H1 (cell line): Measurements from ENCODE around the gene MXI1. TPM values are rescaled to one million over a fixed set of nuclear protein-coding genes. Genes with fewer than 3 reads are reported as not detected.
A peak's percentile ranks its signal among the peaks of the same experiment; 100 is the strongest.

ENCODE experiments used
- CTCF ChIA-PET: fragments of 300-600 bp; sonication (Branson Sonifier 250); formaldehyde crosslinking; loops from one replicate; lab custom pipeline; 2021; ENCODE audit not compliant: partially characterized antibody; lab: Charles Lee
- POLR2A ChIA-PET: fragments of 300-600 bp; sonication (Branson Sonifier 250); formaldehyde crosslinking; loops from one replicate; lab custom pipeline; 2021; ENCODE audit warnings: inconsistent platforms; ENCODE audit not compliant: partially characterized antibody; lab: Charles Lee
- DNase-seq, 2 experiments: peaks; one replicate each; pipeline versions ENCODE4 v3.0.0 to v3.0.0-alpha.2; 2010 to 2022; ENCODE audit warnings: low spot score in 2 of 2, low read depth in 1 of 2, mixed read lengths in 1 of 2
- FAIRE-seq: peaks from 2 replicates; lab custom pipeline; 2011; peaks lifted over from hg19 to GRCh38; lab: Jason Lieb, UNC
- H2AFZ ChIP-seq: 2 replicates; pipeline ENCODE4 v1.8.1; 2012; ENCODE audit warnings: low read length, inconsistent platforms
- H2AK5ac ChIP-seq: 2 replicates; pipeline ENCODE4 v1.6.1; 2013; ENCODE audit warnings: low read depth, low read length
- H2BK120ac ChIP-seq: replicated peaks from 2 replicates; pipeline ENCODE3; 2013; ENCODE audit warnings: low read depth, low read length, inconsistent platforms
- H2BK12ac ChIP-seq: 2 replicates; pipeline ENCODE4 v1.6.1; 2013; ENCODE audit warnings: low read depth, low read length
- H2BK15ac ChIP-seq: 2 replicates; pipeline ENCODE4 v1.6.1; 2013; ENCODE audit warnings: low read length
- H2BK20ac ChIP-seq: 2 replicates; pipeline ENCODE4 v1.6.1; 2013; ENCODE audit warnings: low read length
- H2BK5ac ChIP-seq: 2 replicates; pipeline ENCODE4 v1.6.1; 2013; ENCODE audit warnings: low read depth, low read length
- H3K14ac ChIP-seq: 2 replicates; pipeline ENCODE4 v1.6.1; 2013; ENCODE audit warnings: inconsistent platforms; ENCODE audit not compliant: insufficient read length
- H3K18ac ChIP-seq: 2 replicates; pipeline ENCODE4 v1.6.1; 2013; ENCODE audit warnings: low read length; ENCODE audit errors: extremely low read depth
- H3K23ac ChIP-seq: 2 replicates; pipeline ENCODE4 v1.6.1; 2013; ENCODE audit warnings: inconsistent platforms; ENCODE audit not compliant: insufficient read length
- H3K23me2 ChIP-seq: 2 replicates; pipeline ENCODE4 v1.6.1; 2013; ENCODE audit warnings: low read depth, low read length
- H3K27ac ChIP-seq: 2 replicates; pipeline ENCODE4 v1.6.1; 2011; ENCODE audit warnings: low read depth, low read length, inconsistent platforms
- H3K27me3 ChIP-seq, 4 experiments: replicated peaks in 1 of 4; 1 replicate in 1 of 4; 2 replicates in 3 of 4; pipeline versions ENCODE4 v1.6.1 to v1.8.1; 2011 to 2013; ENCODE audit warnings: low read length in 3 of 4, mild to moderate bottlenecking in 3 of 4, inconsistent platforms in 2 of 4, mixed read lengths in 2 of 4, moderate library complexity in 1 of 4; ENCODE audit not compliant: control insufficient read depth in 3 of 4, insufficient read depth in 3 of 4; ENCODE audit errors: extremely low read depth in 1 of 4
- H3K36me3 ChIP-seq, 4 experiments: 2 replicates each; pipeline versions ENCODE4 v1.6.1 to v1.8.1; 2011 to 2013; ENCODE audit warnings: mild to moderate bottlenecking in 4 of 4, low read length in 3 of 4, moderate library complexity in 2 of 4, control low read depth in 1 of 4, inconsistent platforms in 1 of 4; ENCODE audit not compliant: insufficient read depth in 4 of 4, control insufficient read depth in 2 of 4
- H3K4ac ChIP-seq: replicated peaks from 2 replicates; pipeline ENCODE3; 2013; ENCODE audit warnings: low read length, low read depth, mixed read lengths, inconsistent platforms; ENCODE audit not compliant: insufficient read length
- H3K4me1 ChIP-seq, 4 experiments: replicated peaks in 1 of 4; 1 replicate in 1 of 4; 2 replicates in 3 of 4; pipeline versions ENCODE4 v1.6.1 to v1.8.1; 2011 to 2013; ENCODE audit warnings: low read length in 3 of 4, inconsistent platforms in 2 of 4, mixed read lengths in 1 of 4; ENCODE audit not compliant: insufficient read depth in 4 of 4, control insufficient read depth in 3 of 4
- H3K4me2 ChIP-seq, 2 experiments: 2 replicates each; pipeline versions ENCODE4 v1.6.1 to v1.8.1; 2011 to 2013; ENCODE audit warnings: low read depth in 2 of 2, low read length in 2 of 2, control low read depth in 1 of 2, inconsistent platforms in 1 of 2, mild to moderate bottlenecking in 1 of 2; ENCODE audit not compliant: insufficient read depth in 1 of 2
- H3K4me3 ChIP-seq, 4 experiments: fragments of 200-600, 300-600 bp in 1 of 4; sonication (generic), shearing (Covaris generic), sonication (Bioruptor Twin) in 1 of 4; 2 replicates each; pipeline versions ENCODE4 v1.5.1 to v1.8.1; 2011 to 2016; ENCODE audit warnings: low read length in 4 of 4, low read depth in 3 of 4, control low read depth in 2 of 4, inconsistent platforms in 2 of 4, mild to moderate bottlenecking in 2 of 4, mixed read lengths in 1 of 4, moderate library complexity in 1 of 4; ENCODE audit not compliant: insufficient read depth in 2 of 4; ENCODE audit errors: extremely low read depth in 1 of 4
- H3K56ac ChIP-seq: replicated peaks from 2 replicates; pipeline ENCODE3; 2013; ENCODE audit warnings: low read depth, mild to moderate bottlenecking, mixed read lengths, low read length, inconsistent platforms; ENCODE audit not compliant: insufficient read length
- H3K79me1 ChIP-seq: 2 replicates; pipeline ENCODE4 v1.6.1; 2013; ENCODE audit warnings: low read depth, low read length, control low read depth
- H3K79me2 ChIP-seq, 2 experiments: 2 replicates each; pipeline versions ENCODE4 v1.6.1 to v1.8.1; 2012 to 2013; ENCODE audit warnings: low read length in 2 of 2, mild to moderate bottlenecking in 2 of 2, inconsistent platforms in 1 of 2; ENCODE audit not compliant: insufficient read depth in 2 of 2, control insufficient read depth in 1 of 2
- H3K9ac ChIP-seq, 4 experiments: replicated peaks in 1 of 4; 1 replicate in 1 of 4; 2 replicates in 3 of 4; pipeline versions ENCODE4 v1.6.1 to v1.8.1; 2011 to 2013; ENCODE audit warnings: low read depth in 3 of 4, low read length in 3 of 4, control low read depth in 2 of 4, mild to moderate bottlenecking in 2 of 4, moderate library complexity in 2 of 4, inconsistent platforms in 1 of 4; ENCODE audit errors: extremely low read depth in 1 of 4
- H3K9me3 ChIP-seq, 2 experiments: 2 replicates each; pipeline versions ENCODE4 v1.6.1 to v1.8.1; 2012 to 2013; ENCODE audit warnings: mild to moderate bottlenecking in 2 of 2, moderate library complexity in 2 of 2, control low read depth in 1 of 2, inconsistent platforms in 1 of 2, low read depth in 1 of 2, low read length in 1 of 2, mixed read lengths in 1 of 2; ENCODE audit not compliant: insufficient read depth in 2 of 2
- H4K20me1 ChIP-seq, 2 experiments: replicated peaks in 1 of 2; 2 replicates each; pipeline versions ENCODE3 to v1.8.1; 2011 to 2013; ENCODE audit warnings: inconsistent platforms in 2 of 2, low read length in 2 of 2, mild to moderate bottlenecking in 1 of 2; ENCODE audit not compliant: insufficient read depth in 2 of 2, control insufficient read depth in 1 of 2
- H4K5ac ChIP-seq: 2 replicates; pipeline ENCODE4 v1.6.1; 2013; ENCODE audit warnings: low read length, low read depth, mixed read lengths, inconsistent platforms; ENCODE audit not compliant: insufficient read length
- H4K8ac ChIP-seq: 2 replicates; pipeline ENCODE4 v1.8.0; 2013; ENCODE audit warnings: mild to moderate bottlenecking, moderate library complexity, low read length, inconsistent platforms; ENCODE audit not compliant: insufficient read depth; ENCODE audit errors: extremely low read depth
- H4K91ac ChIP-seq: replicated peaks from 2 replicates; pipeline ENCODE3; 2013; ENCODE audit warnings: low read length, mixed read lengths, inconsistent platforms; ENCODE audit not compliant: insufficient read length
- CHD2 ChIP-seq: IDR thresholded peaks from 2 replicates; pipeline ENCODE4 v1.6.1; 2012; ENCODE audit warnings: low read length, improper control_type of control experiment
- POU5F1 ChIP-seq: IDR thresholded peaks from 2 replicates; pipeline ENCODE4 v1.6.1; 2011; ENCODE audit warnings: low read depth, mild to moderate bottlenecking, low read length, moderate library complexity
- WGBS, 2 experiments: shearing (Covaris generic) in 1 of 2; methylation state at CpG; one replicate each; pipeline versions ENCODE4 v1.1.6 to v1.1.7; 2013 to 2015; ENCODE audit warnings: low lambda C conversion rate in 2 of 2, mixed read lengths in 2 of 2, inconsistent platforms in 1 of 2, low coverage in 1 of 2, missing lambda C conversion rate in 1 of 2; ENCODE audit not compliant: insufficient replicate concordance in 2 of 2, insufficient coverage in 1 of 2, insufficient read length in 1 of 2; ENCODE audit errors: extremely low coverage in 1 of 2, missing lambda C conversion rate in 1 of 2; 5-methylcytosine and 5-hydroxymethylcytosine counted together
- polyA plus RNA-seq, 7 experiments: library from polyadenylated mRNA; depleted of rRNA in 3 of 7; stranded (reverse) in 5 of 7; unstranded in 2 of 7; fragments of >200 nt in 5 of 7; fragments of 200-250 nt in 2 of 7; gene quantifications; 1 replicate in 5 of 7; 2 replicates in 1 of 7; 4 replicates in 1 of 7; pipeline versions ENCODE4 v1.2.1 to v1.2.3, GENCODE V29; 2011 to 2013; ENCODE audit warnings: missing spikeins in 2 of 7, mixed read lengths in 2 of 7
- total RNA-seq: library from RNA; stranded (reverse); fragmentation: NEBNext Ultra II Directional; extraction: Animal tissue kit (Norgen Biotek cat#: 25700); gene quantifications from 2 replicates; pipeline ENCODE4 v1.2.1, GENCODE V29; 2021

The MXI1 gene
- total and polyA plus RNA-seq, 2 of the 8 experiments (the other 6 are each of a cell fraction or from before 2014, with no cell fraction given), result 5.7 to 8.8 TPM

- WGBS, 2 experiments, result 81% methylated on average over 12 of the region's 12 CpGs; no CpG with 5 or more reads in 1 of the 2 experiments
- Histone ChIP-seq H2BK120ac (no peak overlapping the region), H3K14ac (no peak overlapping the region), H2BK5ac (no peak overlapping the region), H3K4me3 (peak overlapping the region in 1 of 4 experiments; percentile 20; a peak in 1 of 8 replicates), H4K91ac (no peak overlapping the region), H3K56ac (no peak overlapping the region), H2BK15ac (no peak overlapping the region), H3K18ac (no peak overlapping the region), H3K23me2 (peaks cover 15% of the 10 kb centered on the region; the same call in 1 of the 2 replicates), H3K9ac (no peak overlapping the region), H3K9me3 (no peaks in the 10 kb centered on the region), H2AFZ (no peak overlapping the region), H3K4ac (no peak overlapping the region), H2AK5ac (no peak overlapping the region), H3K27me3 (peaks cover 16 to 55% (median 36%) of the 10 kb centered on the region in 4 experiments), H2BK12ac (no peak overlapping the region), H4K20me1 (peaks cover 0 to 3% of the 10 kb centered on the region in 2 experiments), H3K4me1 (peaks cover 6 to 21% (median 14%) of the 10 kb centered on the region in 4 experiments; a peak in 6 of 7 replicates), H4K5ac (no peak overlapping the region), H3K4me2 (no peak overlapping the region; a peak in 1 of 4 replicates), H3K79me2 (no peaks in the 10 kb centered on the region), H3K79me1 (no peaks in the 10 kb centered on the region), H3K36me3 (no peaks in the 10 kb centered on the region), H4K8ac (no peak overlapping the region), H3K27ac (no peak overlapping the region), H2BK20ac (no peak overlapping the region), H3K23ac (no peak overlapping the region)
- FAIRE-seq (no peak), DNase-seq (no peak)
- ChIA-PET POLR2A (interaction anchor here (1.2 to 8.5 kb wide), 4 partner anchors 9 to 98 kb away, joined by 3 to 121 read pairs (median 6); no protein-coding TSS in a partner anchor), CTCF (interaction anchor here (1.0 to 14.0 kb wide), 17 partner anchors 11 to 323 kb away, joined by 3 to 333 read pairs (median 11); no protein-coding TSS in a partner anchor)
- TF ChIP-seq CHD2 (no peak), POU5F1 (no peak)
These were observed 2.2 kb upstream of the MXI1 start for GRCh38 chr10:110205051-110205675.
